SH-SY5Y (cell line): ENCODE results near the gene ITPK1.

Experiments used
- GATA2 ChIP-seq: IDR thresholded peaks from 2 replicates; pipeline ENCODE4 v1.6.1; 2011; ENCODE audit warnings: mild to moderate bottlenecking, low read depth, low read length
- GATA3 ChIP-seq: IDR thresholded peaks from 2 replicates; pipeline ENCODE4 v1.6.1; 2011; ENCODE audit warnings: low read depth, mild to moderate bottlenecking, low read length, moderate library complexity

DNA sequence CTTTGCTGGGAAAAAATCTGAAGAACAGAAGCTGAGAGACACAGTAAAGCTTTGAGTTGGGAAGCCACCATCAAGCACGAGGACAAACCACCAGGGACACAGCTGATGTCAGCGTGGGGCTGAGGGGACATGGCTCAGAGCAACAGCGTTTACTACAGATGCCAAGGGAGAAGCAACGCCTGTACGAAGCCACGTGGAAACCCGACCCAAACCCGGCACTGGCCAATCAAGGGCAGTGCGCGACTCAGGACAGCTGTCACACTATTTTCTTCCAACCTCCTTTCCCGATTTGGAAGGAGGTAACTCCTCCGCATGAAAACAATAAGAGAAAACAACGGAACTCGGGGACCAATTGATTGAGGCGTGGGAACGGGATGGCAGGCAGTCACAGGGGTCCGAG is 213.0 kb downstream of the ITPK1 start:
- no peak for TF ChIP-seq GATA2
- TF ChIP-seq GATA3, result no peak
